H1 (cell line): ENCODE results near the gene RAB5B. TPM values are rescaled to one million over a fixed set of nuclear protein-coding genes. Genes with fewer than 3 reads are reported as not detected.

Experiments
- CTCF ChIA-PET: fragments of 300-600 bp; sonication (Branson Sonifier 250); formaldehyde crosslinking; loops from one replicate; lab custom pipeline; 2021; ENCODE audit not compliant: partially characterized antibody; lab: Charles Lee
- POLR2A ChIA-PET: fragments of 300-600 bp; sonication (Branson Sonifier 250); formaldehyde crosslinking; loops from one replicate; lab custom pipeline; 2021; ENCODE audit warnings: inconsistent platforms; ENCODE audit not compliant: partially characterized antibody; lab: Charles Lee
- DNase-seq, 2 experiments: peaks; one replicate each; pipeline versions ENCODE4 v3.0.0 to v3.0.0-alpha.2; 2010 to 2022; ENCODE audit warnings: low spot score in 2 of 2, low read depth in 1 of 2, mixed read lengths in 1 of 2
- FAIRE-seq: peaks from 2 replicates; lab custom pipeline; 2011; peaks lifted over from hg19 to GRCh38; lab: Jason Lieb, UNC
- H2AFZ ChIP-seq: 2 replicates; pipeline ENCODE4 v1.8.1; 2012; ENCODE audit warnings: low read length, inconsistent platforms
- H2AK5ac ChIP-seq: 2 replicates; pipeline ENCODE4 v1.6.1; 2013; ENCODE audit warnings: low read depth, low read length
- H2BK120ac ChIP-seq: replicated peaks from 2 replicates; pipeline ENCODE3; 2013; ENCODE audit warnings: low read depth, low read length, inconsistent platforms
- H2BK12ac ChIP-seq: 2 replicates; pipeline ENCODE4 v1.6.1; 2013; ENCODE audit warnings: low read depth, low read length
- H2BK15ac ChIP-seq: 2 replicates; pipeline ENCODE4 v1.6.1; 2013; ENCODE audit warnings: low read length
- H2BK20ac ChIP-seq: 2 replicates; pipeline ENCODE4 v1.6.1; 2013; ENCODE audit warnings: low read length
- H2BK5ac ChIP-seq: 2 replicates; pipeline ENCODE4 v1.6.1; 2013; ENCODE audit warnings: low read depth, low read length
- H3K14ac ChIP-seq: 2 replicates; pipeline ENCODE4 v1.6.1; 2013; ENCODE audit warnings: inconsistent platforms; ENCODE audit not compliant: insufficient read length
- H3K18ac ChIP-seq: 2 replicates; pipeline ENCODE4 v1.6.1; 2013; ENCODE audit warnings: low read length; ENCODE audit errors: extremely low read depth
- H3K23ac ChIP-seq: 2 replicates; pipeline ENCODE4 v1.6.1; 2013; ENCODE audit warnings: inconsistent platforms; ENCODE audit not compliant: insufficient read length
- H3K23me2 ChIP-seq: 2 replicates; pipeline ENCODE4 v1.6.1; 2013; ENCODE audit warnings: low read depth, low read length
- H3K27ac ChIP-seq: 2 replicates; pipeline ENCODE4 v1.6.1; 2011; ENCODE audit warnings: low read depth, low read length, inconsistent platforms
- H3K27me3 ChIP-seq, 4 experiments: replicated peaks in 1 of 4; 1 replicate in 1 of 4; 2 replicates in 3 of 4; pipeline versions ENCODE4 v1.6.1 to v1.8.1; 2011 to 2013; ENCODE audit warnings: low read length in 3 of 4, mild to moderate bottlenecking in 3 of 4, inconsistent platforms in 2 of 4, mixed read lengths in 2 of 4, moderate library complexity in 1 of 4; ENCODE audit not compliant: control insufficient read depth in 3 of 4, insufficient read depth in 3 of 4; ENCODE audit errors: extremely low read depth in 1 of 4
- H3K36me3 ChIP-seq, 4 experiments: 2 replicates each; pipeline versions ENCODE4 v1.6.1 to v1.8.1; 2011 to 2013; ENCODE audit warnings: mild to moderate bottlenecking in 4 of 4, low read length in 3 of 4, moderate library complexity in 2 of 4, control low read depth in 1 of 4, inconsistent platforms in 1 of 4; ENCODE audit not compliant: insufficient read depth in 4 of 4, control insufficient read depth in 2 of 4
- H3K4ac ChIP-seq: replicated peaks from 2 replicates; pipeline ENCODE3; 2013; ENCODE audit warnings: low read length, low read depth, mixed read lengths, inconsistent platforms; ENCODE audit not compliant: insufficient read length
- H3K4me1 ChIP-seq, 4 experiments: replicated peaks in 1 of 4; 1 replicate in 1 of 4; 2 replicates in 3 of 4; pipeline versions ENCODE4 v1.6.1 to v1.8.1; 2011 to 2013; ENCODE audit warnings: low read length in 3 of 4, inconsistent platforms in 2 of 4, mixed read lengths in 1 of 4; ENCODE audit not compliant: insufficient read depth in 4 of 4, control insufficient read depth in 3 of 4
- H3K4me2 ChIP-seq, 2 experiments: 2 replicates each; pipeline versions ENCODE4 v1.6.1 to v1.8.1; 2011 to 2013; ENCODE audit warnings: low read depth in 2 of 2, low read length in 2 of 2, control low read depth in 1 of 2, inconsistent platforms in 1 of 2, mild to moderate bottlenecking in 1 of 2; ENCODE audit not compliant: insufficient read depth in 1 of 2
- H3K4me3 ChIP-seq, 4 experiments: fragments of 200-600, 300-600 bp in 1 of 4; sonication (generic), shearing (Covaris generic), sonication (Bioruptor Twin) in 1 of 4; 2 replicates each; pipeline versions ENCODE4 v1.5.1 to v1.8.1; 2011 to 2016; ENCODE audit warnings: low read length in 4 of 4, low read depth in 3 of 4, control low read depth in 2 of 4, inconsistent platforms in 2 of 4, mild to moderate bottlenecking in 2 of 4, mixed read lengths in 1 of 4, moderate library complexity in 1 of 4; ENCODE audit not compliant: insufficient read depth in 2 of 4; ENCODE audit errors: extremely low read depth in 1 of 4
- H3K56ac ChIP-seq: replicated peaks from 2 replicates; pipeline ENCODE3; 2013; ENCODE audit warnings: low read depth, mild to moderate bottlenecking, mixed read lengths, low read length, inconsistent platforms; ENCODE audit not compliant: insufficient read length
- H3K79me1 ChIP-seq: 2 replicates; pipeline ENCODE4 v1.6.1; 2013; ENCODE audit warnings: low read depth, low read length, control low read depth
- H3K79me2 ChIP-seq, 2 experiments: 2 replicates each; pipeline versions ENCODE4 v1.6.1 to v1.8.1; 2012 to 2013; ENCODE audit warnings: low read length in 2 of 2, mild to moderate bottlenecking in 2 of 2, inconsistent platforms in 1 of 2; ENCODE audit not compliant: insufficient read depth in 2 of 2, control insufficient read depth in 1 of 2
- H3K9ac ChIP-seq, 4 experiments: replicated peaks in 1 of 4; 1 replicate in 1 of 4; 2 replicates in 3 of 4; pipeline versions ENCODE4 v1.6.1 to v1.8.1; 2011 to 2013; ENCODE audit warnings: low read depth in 3 of 4, low read length in 3 of 4, control low read depth in 2 of 4, mild to moderate bottlenecking in 2 of 4, moderate library complexity in 2 of 4, inconsistent platforms in 1 of 4; ENCODE audit errors: extremely low read depth in 1 of 4
- H3K9me3 ChIP-seq, 2 experiments: 2 replicates each; pipeline versions ENCODE4 v1.6.1 to v1.8.1; 2012 to 2013; ENCODE audit warnings: mild to moderate bottlenecking in 2 of 2, moderate library complexity in 2 of 2, control low read depth in 1 of 2, inconsistent platforms in 1 of 2, low read depth in 1 of 2, low read length in 1 of 2, mixed read lengths in 1 of 2; ENCODE audit not compliant: insufficient read depth in 2 of 2
- H4K20me1 ChIP-seq, 2 experiments: replicated peaks in 1 of 2; 2 replicates each; pipeline versions ENCODE3 to v1.8.1; 2011 to 2013; ENCODE audit warnings: inconsistent platforms in 2 of 2, low read length in 2 of 2, mild to moderate bottlenecking in 1 of 2; ENCODE audit not compliant: insufficient read depth in 2 of 2, control insufficient read depth in 1 of 2
- H4K5ac ChIP-seq: 2 replicates; pipeline ENCODE4 v1.6.1; 2013; ENCODE audit warnings: low read length, low read depth, mixed read lengths, inconsistent platforms; ENCODE audit not compliant: insufficient read length
- H4K8ac ChIP-seq: 2 replicates; pipeline ENCODE4 v1.8.0; 2013; ENCODE audit warnings: mild to moderate bottlenecking, moderate library complexity, low read length, inconsistent platforms; ENCODE audit not compliant: insufficient read depth; ENCODE audit errors: extremely low read depth
- H4K91ac ChIP-seq: replicated peaks from 2 replicates; pipeline ENCODE3; 2013; ENCODE audit warnings: low read length, mixed read lengths, inconsistent platforms; ENCODE audit not compliant: insufficient read length
- CHD1 ChIP-seq: IDR thresholded peaks from 2 replicates; pipeline ENCODE4 v1.6.1; 2012; ENCODE audit warnings: low read depth, low read length, improper control_type of control experiment
- GTF2F1 ChIP-seq: IDR thresholded peaks from 2 replicates; pipeline ENCODE4 v1.6.1; 2012; ENCODE audit warnings: low read depth, low read length, improper control_type of control experiment, borderline replicate concordance
- KDM4A ChIP-seq: IDR thresholded peaks from one replicate; pipeline ENCODE4 v1.7.1; 2012; ENCODE audit warnings: low read depth, mild to moderate bottlenecking, moderate library complexity, low read length, inconsistent platforms; ENCODE audit not compliant: severe bottlenecking
- MAFK ChIP-seq: IDR thresholded peaks from 2 replicates; pipeline ENCODE4 v1.6.1; 2012; ENCODE audit warnings: low read depth, mild to moderate bottlenecking, improper control_type of control experiment, low read length
- PHF8 ChIP-seq: fragments of 200-600 bp; sonication (generic); conservative IDR thresholded peaks from 2 replicates; pipeline ENCODE4 v1.7.1; 2012; ENCODE audit warnings: low read depth, mild to moderate bottlenecking, inconsistent platforms, low read length, moderate library complexity
- SP2 ChIP-seq: IDR thresholded peaks from 2 replicates; pipeline ENCODE4 v1.6.1; 2012; ENCODE audit warnings: mild to moderate bottlenecking, low read length, inconsistent platforms
- WGBS, 2 experiments: shearing (Covaris generic) in 1 of 2; methylation state at CpG; one replicate each; pipeline versions ENCODE4 v1.1.6 to v1.1.7; 2013 to 2015; ENCODE audit warnings: low lambda C conversion rate in 2 of 2, mixed read lengths in 2 of 2, inconsistent platforms in 1 of 2, low coverage in 1 of 2, missing lambda C conversion rate in 1 of 2; ENCODE audit not compliant: insufficient replicate concordance in 2 of 2, insufficient coverage in 1 of 2, insufficient read length in 1 of 2; ENCODE audit errors: extremely low coverage in 1 of 2, missing lambda C conversion rate in 1 of 2; 5-methylcytosine and 5-hydroxymethylcytosine counted together
- polyA plus RNA-seq, 7 experiments: library from polyadenylated mRNA; depleted of rRNA in 3 of 7; stranded (reverse) in 5 of 7; unstranded in 2 of 7; fragments of >200 nt in 5 of 7; fragments of 200-250 nt in 2 of 7; gene quantifications; 1 replicate in 5 of 7; 2 replicates in 1 of 7; 4 replicates in 1 of 7; pipeline versions ENCODE4 v1.2.1 to v1.2.3, GENCODE V29; 2011 to 2013; ENCODE audit warnings: missing spikeins in 2 of 7, mixed read lengths in 2 of 7
- total RNA-seq: library from RNA; stranded (reverse); fragmentation: NEBNext Ultra II Directional; extraction: Animal tissue kit (Norgen Biotek cat#: 25700); gene quantifications from 2 replicates; pipeline ENCODE4 v1.2.1, GENCODE V29; 2021
- TF ChIP-seq, protein P1 (sequence below), 3 experiments: IDR thresholded peaks; 1 replicate in 2 of 3; 2 replicates in 1 of 3; pipeline versions ENCODE4 v1.5.1 to v1.6.1; 2011; ENCODE audit warnings: low read length in 3 of 3, mild to moderate bottlenecking in 3 of 3, inconsistent platforms in 2 of 3, low read depth in 1 of 3, moderate library complexity in 1 of 3; ENCODE audit not compliant: insufficient read depth in 1 of 3; ENCODE audit errors: control extremely low read depth in 1 of 3

Gene RAB5B
- total and polyA plus RNA-seq, 2 of the 8 experiments (the other 6 are each of a cell fraction or from before 2014, with no cell fraction given) = 56.7 to 62.4 TPM

- no peak for FAIRE-seq
- POLR2A ChIA-PET = interaction anchor here (0.7 to 2.7 kb wide), 30 partner anchors 9 to 287 kb away, joined by 3 to 16 read pairs (median 4); partner anchors contain the start of genes DGKA, DNAJC14, IKZF4 and MYL6
- TF ChIP-seq PHF8 (no peak), CHD1 (no peak), SP2 (no peak), KDM4A (peak; percentile 40), MAFK (no peak), GTF2F1 (0 out of 2 replicates have a peak, but pooled peaks have one; percentile 6)
- TF ChIP-seq, protein P1, sequence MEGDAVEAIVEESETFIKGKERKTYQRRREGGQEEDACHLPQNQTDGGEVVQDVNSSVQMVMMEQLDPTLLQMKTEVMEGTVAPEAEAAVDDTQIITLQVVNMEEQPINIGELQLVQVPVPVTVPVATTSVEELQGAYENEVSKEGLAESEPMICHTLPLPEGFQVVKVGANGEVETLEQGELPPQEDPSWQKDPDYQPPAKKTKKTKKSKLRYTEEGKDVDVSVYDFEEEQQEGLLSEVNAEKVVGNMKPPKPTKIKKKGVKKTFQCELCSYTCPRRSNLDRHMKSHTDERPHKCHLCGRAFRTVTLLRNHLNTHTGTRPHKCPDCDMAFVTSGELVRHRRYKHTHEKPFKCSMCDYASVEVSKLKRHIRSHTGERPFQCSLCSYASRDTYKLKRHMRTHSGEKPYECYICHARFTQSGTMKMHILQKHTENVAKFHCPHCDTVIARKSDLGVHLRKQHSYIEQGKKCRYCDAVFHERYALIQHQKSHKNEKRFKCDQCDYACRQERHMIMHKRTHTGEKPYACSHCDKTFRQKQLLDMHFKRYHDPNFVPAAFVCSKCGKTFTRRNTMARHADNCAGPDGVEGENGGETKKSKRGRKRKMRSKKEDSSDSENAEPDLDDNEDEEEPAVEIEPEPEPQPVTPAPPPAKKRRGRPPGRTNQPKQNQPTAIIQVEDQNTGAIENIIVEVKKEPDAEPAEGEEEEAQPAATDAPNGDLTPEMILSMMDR (IDR thresholded peaks at IDR 0.05; ENCODE audit: control extremely low read depth in 1 of 3, insufficient read depth in 1 of 3, low read depth in 1 of 3, low read length in 3 of 3) = no peak
Observed at GRCh38 chr12:55974308-55974730, 441 bp downstream of the RAB5B start.

More at GRCh38 chr12:55974308-55974730, 441 bp downstream of the RAB5B start:
- H4K91ac ChIP-seq = no peak overlapping the region
- peak overlapping the region; percentile 62; the same call in 1 of the 2 replicates for H3K18ac ChIP-seq
- no peak overlapping the region for H4K5ac ChIP-seq
- H3K27me3 ChIP-seq = no peaks in the 10 kb centered on the region
- peaks cover 6% of the 10 kb centered on the region for H3K23me2 ChIP-seq
- H2BK20ac ChIP-seq = no peak overlapping the region
- peaks cover 0 to 36% of the 10 kb centered on the region in 2 experiments; a peak in 3 of 4 replicates for H3K79me2 ChIP-seq
- WGBS, 2 experiments = 4% methylated on average over 14 of the region's 15 CpGs; no CpG with 5 or more reads in 1 of the 2 experiments
- peak overlapping the region; percentile 35 for H3K56ac ChIP-seq
- peak overlapping the region; percentile 64 to 75 (median 72) for H3K9ac ChIP-seq
- CTCF ChIA-PET = interaction anchor here (0.6 to 2.6 kb wide), 10 partner anchors 10 to 287 kb away, joined by 3 to 14 read pairs (median 4); partner anchors contain the start of genes ORMDL2 and SARNP
- H4K8ac ChIP-seq = 0 out of 2 replicates have a peak overlapping the region, but pooled peaks have one; percentile 36
- H3K27ac ChIP-seq = peak overlapping the region; percentile 12; the same call in 1 of the 2 replicates
- H2AK5ac ChIP-seq = no peak overlapping the region
- peak overlapping the region; percentile 53; the same call in 1 of the 2 replicates for H2BK5ac ChIP-seq
- H3K4me2 ChIP-seq = peak overlapping the region; percentile 61 to 73
- peaks cover 0 to 3% of the 10 kb centered on the region in 2 experiments for H4K20me1 ChIP-seq
- H3K9me3 ChIP-seq = no peaks in the 10 kb centered on the region
- H3K79me1 ChIP-seq = peaks cover 2% of the 10 kb centered on the region; the same call in 1 of the 2 replicates
- no peak for DNase-seq
- no peak overlapping the region for H3K14ac ChIP-seq
- no peak overlapping the region for H2BK120ac ChIP-seq
- peaks cover 0 to 21% (median 10%) of the 10 kb centered on the region in 4 experiments; a peak in 5 of 8 replicates for H3K36me3 ChIP-seq
- no peak overlapping the region for H3K23ac ChIP-seq
- peaks cover 0 to 4% (median 1%) of the 10 kb centered on the region in 4 experiments; a peak in 4 of 7 replicates for H3K4me1 ChIP-seq
- H2BK15ac ChIP-seq = no peak overlapping the region
- H3K4ac ChIP-seq = no peak overlapping the region
- no peak overlapping the region for H2AFZ ChIP-seq
- no peak overlapping the region for H2BK12ac ChIP-seq
- peak overlapping the region; percentile 65 to 93 (median 88) for H3K4me3 ChIP-seq
